DND-41 (cell line): ENCODE results near the gene CACNB4.

ENCODE experiments used
- ATAC-seq: fragments of 200-7000 bp; cut with Tn5 transposase; 3 replicates; pipeline ENCODE4 v1.9.1; 2021; ENCODE audit warnings: low read depth; ENCODE audit not compliant: insufficient read depth
- DNase-seq: peaks from one replicate; pipeline ENCODE4 v3.0.0-alpha.2; 2020
- H2AFZ ChIP-seq: 2 replicates; pipeline ENCODE4 v1.6.0; 2012; ENCODE audit warnings: low read depth, low read length
- H3K27ac ChIP-seq: 2 replicates; pipeline ENCODE4 v1.5.1; 2012; ENCODE audit warnings: low read length, inconsistent platforms
- H3K27me3 ChIP-seq: fragments of 200-600 bp; sonication (generic); 2 replicates; pipeline ENCODE4 v1.6.0; 2012; ENCODE audit warnings: low read length, mild to moderate bottlenecking, inconsistent platforms; ENCODE audit not compliant: insufficient read depth, poor library complexity
- H3K36me3 ChIP-seq: 2 replicates; pipeline ENCODE4 v1.5.1; 2012; ENCODE audit warnings: low read length, inconsistent platforms; ENCODE audit not compliant: insufficient read depth
- H3K4me1 ChIP-seq: 2 replicates; pipeline ENCODE4 v1.5.1; 2012; ENCODE audit warnings: mild to moderate bottlenecking, low read length; ENCODE audit not compliant: insufficient read depth
- H3K4me2 ChIP-seq: 2 replicates; pipeline ENCODE4 v1.6.0; 2012; ENCODE audit warnings: mild to moderate bottlenecking, moderate library complexity, low read length, inconsistent platforms; ENCODE audit not compliant: insufficient read depth
- H3K4me3 ChIP-seq, 2 experiments: fragments of 200-600 bp in 1 of 2; shearing (Covaris generic) in 1 of 2; 2 replicates each; pipeline ENCODE4 v1.5.1; 2012 to 2016; ENCODE audit warnings: inconsistent platforms in 2 of 2, low read length in 2 of 2, mild to moderate bottlenecking in 2 of 2, low read depth in 1 of 2, moderate library complexity in 1 of 2
- H3K79me2 ChIP-seq: 2 replicates; pipeline ENCODE4 v1.6.0; 2012; ENCODE audit warnings: low read length, inconsistent platforms; ENCODE audit not compliant: insufficient read depth
- H3K9ac ChIP-seq: 2 replicates; pipeline ENCODE4 v1.6.0; 2012; ENCODE audit warnings: low read depth, mild to moderate bottlenecking, inconsistent platforms, low read length, moderate library complexity
- H3K9me3 ChIP-seq: 2 replicates; pipeline ENCODE4 v1.5.1; 2012; ENCODE audit warnings: low read length, moderate library complexity, mild to moderate bottlenecking, inconsistent platforms; ENCODE audit not compliant: insufficient read depth, severe bottlenecking
- H4K20me1 ChIP-seq: 2 replicates; pipeline ENCODE4 v1.6.0; 2012; ENCODE audit warnings: low read length; ENCODE audit not compliant: insufficient read depth
- CTCF ChIP-seq: IDR thresholded peaks from 2 replicates; pipeline ENCODE4 v1.5.1; 2012; ENCODE audit warnings: borderline replicate concordance, low read length, moderate library complexity, mild to moderate bottlenecking; ENCODE audit not compliant: poor library complexity, severe bottlenecking; ENCODE audit errors: extremely low read depth
- EZH2 ChIP-seq: IDR thresholded peaks from 3 replicates; pipeline ENCODE4 v1.6.1; 2012; ENCODE audit warnings: borderline replicate concordance, low read depth, mild to moderate bottlenecking, moderate library complexity, low read length, inconsistent platforms; ENCODE audit not compliant: severe bottlenecking

The CACNB4 gene

GRCh38 chr2:151891566-151892194 is 207.2 kb downstream of the CACNB4 start:
- Histone ChIP-seq H3K4me3 (no peak overlapping the region), H3K4me1 (no peaks in the 10 kb centered on the region), H3K27ac (no peak overlapping the region), H2AFZ (no peak overlapping the region), H3K79me2 (no peaks in the 10 kb centered on the region), H3K36me3 (no peaks in the 10 kb centered on the region), H3K9ac (no peak overlapping the region), H3K9me3 (peaks cover 5% of the 10 kb centered on the region), H3K27me3 (peaks cover 4% of the 10 kb centered on the region), H3K4me2 (no peak overlapping the region), H4K20me1 (no peaks in the 10 kb centered on the region)
- no peak for DNase-seq
- TF ChIP-seq CTCF (no peak), EZH2 (no peak)
- no peak for ATAC-seq

GRCh38 chr2:151887164-151887563 is 211.7 kb downstream of the CACNB4 start:
- TF ChIP-seq CTCF (no peak), EZH2 (no peak)
- Histone ChIP-seq H3K27me3 (peaks cover 4% of the 10 kb centered on the region), H3K27ac (no peak overlapping the region), H4K20me1 (no peaks in the 10 kb centered on the region), H3K9ac (no peak overlapping the region), H3K36me3 (no peaks in the 10 kb centered on the region), H3K4me3 (no peak overlapping the region), H2AFZ (no peak overlapping the region), H3K79me2 (no peaks in the 10 kb centered on the region), H3K9me3 (no peaks in the 10 kb centered on the region), H3K4me1 (no peaks in the 10 kb centered on the region), H3K4me2 (no peak overlapping the region)
- DNase-seq, result no peak
- ATAC-seq, result no peak

- Histone ChIP-seq H4K20me1 (no peaks in the 10 kb centered on the region), H3K4me1 (no peaks in the 10 kb centered on the region), H3K36me3 (no peaks in the 10 kb centered on the region), H3K27me3 (no peaks in the 10 kb centered on the region), H3K4me2 (no peak overlapping the region), H3K27ac (no peak overlapping the region), H3K9ac (no peak overlapping the region), H3K9me3 (no peaks in the 10 kb centered on the region), H3K79me2 (no peaks in the 10 kb centered on the region), H3K4me3 (no peak overlapping the region), H2AFZ (no peak overlapping the region)
- TF ChIP-seq EZH2, result no peak
- no peak for TF ChIP-seq CTCF
- DNase-seq (no peak), ATAC-seq (no peak)
Measured at GRCh38 chr2:151886241-151886640, 212.6 kb downstream of the CACNB4 start.
